Vagina (tissue), 2 donors: ENCODE results near the gene FGF19. TPM values are rescaled to one million over a fixed set of nuclear protein-coding genes. Genes with fewer than 3 reads are reported as not detected.

Source experiments
- DNase-seq, 2 donors: peaks; one replicate each; pipeline ENCODE4 v3.0.0-alpha.2; 2017; ENCODE audit errors: extremely low spot score in 2 of 2
- H3K27ac ChIP-seq: fragments of 200-600 bp; sonication (generic); one replicate; pipeline ENCODE4 v1.5.1; 2019
- H3K27me3 ChIP-seq: fragments of 200-600 bp; sonication (generic); one replicate; pipeline ENCODE4 v1.5.1; 2019
- H3K36me3 ChIP-seq, 2 donors: fragments of 200-600 bp; sonication (generic); one replicate each; pipeline ENCODE4 v1.5.1; 2017 to 2019
- H3K4me1 ChIP-seq: fragments of 200-600 bp; sonication (generic); one replicate; pipeline ENCODE4 v1.5.1; 2019
- H3K4me3 ChIP-seq, 2 donors: fragments of 200-600 bp; sonication (generic); 1 replicate in 1 of 2; 2 replicates in 1 of 2; pipeline ENCODE4 v1.5.1; 2016 to 2019
- H3K9me3 ChIP-seq: fragments of 200-600 bp; sonication (generic); one replicate; pipeline ENCODE4 v1.5.1; 2019
- CTCF ChIP-seq, 3 experiments: fragments of 450-650 bp in 2 of 3; fragments of 200-600 bp in 1 of 3; sonication (generic) in 1 of 3; IDR thresholded peaks; one replicate each; pipeline ENCODE4 v1.5.1; 2017 to 2019; ENCODE audit warnings: antibody characterized with exemption in 3 of 3, mild to moderate bottlenecking in 2 of 3, moderate library complexity in 2 of 3
- POLR2A ChIP-seq, 2 donors: fragments of 450-650 bp; IDR thresholded peaks; one replicate each; pipeline ENCODE4 v1.6.1; 2017; ENCODE audit warnings: antibody characterized with exemption in 2 of 2, mild to moderate bottlenecking in 2 of 2, moderate library complexity in 2 of 2
- POLR2AphosphoS5 ChIP-seq, 2 donors: sonication (generic); formaldehyde crosslinking; IDR thresholded peaks; one replicate each; pipeline ENCODE4 v1.9.0; 2017; ENCODE audit warnings: antibody characterized with exemption in 2 of 2, mild to moderate bottlenecking in 2 of 2, low read depth in 1 of 2; ENCODE audit not compliant: insufficient read depth in 1 of 2
- intact Hi-C: fragments of 100-400 bp; cut with DNase I; formaldehyde crosslinking; loops from one replicate; pipeline ENCODE4 v1.15.1; 2023
- total RNA-seq: library from RNA; depleted of rRNA; stranded (reverse); fragments of >200 nt; gene quantifications from one replicate; pipeline ENCODE4 v1.2.3, GENCODE V29; 2016

The FGF19 gene
- total RNA-seq, 1 donor from 2014 or later, result not detected

GRCh38 chr11:69650832-69651344 lies 52.9 kb downstream of the FGF19 start:
- peaks cover 0 to 34% of the 10 kb centered on the region in 2 donors for H3K36me3 ChIP-seq
- TF ChIP-seq POLR2AphosphoS5 (IDR thresholded peaks at IDR 0.05; ENCODE audit: insufficient read depth in 1 of 2, low read depth in 1 of 2) (no peak), CTCF (IDR thresholded peaks at IDR 0.05) (no peak), POLR2A (IDR thresholded peaks at IDR 0.05) (no peak)
- H3K9me3 ChIP-seq, result no peaks in the 10 kb centered on the region
- intact Hi-C loops, result no loop called here
- no peak for DNase-seq
- no peaks in the 10 kb centered on the region for H3K4me1 ChIP-seq
- H3K27ac ChIP-seq, result no peak overlapping the region
- no peak overlapping the region for H3K4me3 ChIP-seq
- no peaks in the 10 kb centered on the region for H3K27me3 ChIP-seq

- Histone ChIP-seq H3K4me1 (peaks cover under 1% of the 10 kb centered on the region), H3K9me3 (no peaks in the 10 kb centered on the region), H3K27ac (no peak overlapping the region), H3K4me3 (no peak overlapping the region), H3K36me3 (peaks cover 0 to 34% of the 10 kb centered on the region in 2 donors), H3K27me3 (no peaks in the 10 kb centered on the region)
- DNase-seq, result no peak
- no peak for TF ChIP-seq CTCF (IDR thresholded peaks at IDR 0.05)
- no peak for TF ChIP-seq POLR2A (IDR thresholded peaks at IDR 0.05)
- TF ChIP-seq POLR2AphosphoS5 (IDR thresholded peaks at IDR 0.05; ENCODE audit: insufficient read depth in 1 of 2, low read depth in 1 of 2), result no peak
- intact Hi-C loops, result no loop called here
These were observed 53.6 kb downstream of the FGF19 start for GRCh38 chr11:69650081-69650831.

- H3K36me3 ChIP-seq, result peaks cover 0 to 34% of the 10 kb centered on the region in 2 donors
These were observed 54.3 kb downstream of the FGF19 start for GRCh38 chr11:69649576-69649900.

GRCh38 chr11:69648679-69649575 lies 54.9 kb downstream of the FGF19 start:
- TF ChIP-seq CTCF (IDR thresholded peaks at IDR 0.05), result no peak
- TF ChIP-seq POLR2A (IDR thresholded peaks at IDR 0.05), result no peak
- no peak for TF ChIP-seq POLR2AphosphoS5 (IDR thresholded peaks at IDR 0.05; ENCODE audit: insufficient read depth in 1 of 2, low read depth in 1 of 2)
- no peaks in the 10 kb centered on the region for H3K9me3 ChIP-seq
- peaks cover 0 to 33% of the 10 kb centered on the region in 2 donors for H3K36me3 ChIP-seq
- intact Hi-C loops, result no loop called here
- H3K4me1 ChIP-seq, result peaks cover 13% of the 10 kb centered on the region
- H3K4me3 ChIP-seq, result no peak overlapping the region
- H3K27me3 ChIP-seq, result no peaks in the 10 kb centered on the region
- H3K27ac ChIP-seq, result no peak overlapping the region
- no peak for DNase-seq

More at GRCh38 chr11:69649576-69649900, 54.3 kb downstream of the FGF19 start:
- H3K4me3 ChIP-seq, result no peak overlapping the region
- intact Hi-C loops, result no loop called here
- H3K27ac ChIP-seq, result no peak overlapping the region
- no peaks in the 10 kb centered on the region for H3K27me3 ChIP-seq
- peaks cover 7% of the 10 kb centered on the region for H3K4me1 ChIP-seq
- no peaks in the 10 kb centered on the region for H3K9me3 ChIP-seq
- no peak for DNase-seq
- TF ChIP-seq POLR2AphosphoS5 (IDR thresholded peaks at IDR 0.05; ENCODE audit: insufficient read depth in 1 of 2, low read depth in 1 of 2) (no peak), CTCF (IDR thresholded peaks at IDR 0.05) (no peak), POLR2A (IDR thresholded peaks at IDR 0.05) (no peak)

Other genes with a start within 250 kb of the FGF19 start
- gene LINC01488, start 222.4 kb downstream of the FGF19 start, total RNA-seq, result not detected
- 112 TPM for gene CCND1, start 62.9 kb downstream of the FGF19 start, total RNA-seq
- gene LTO1, start 28.7 kb downstream of the FGF19 start, total RNA-seq, result 15.7 TPM
- not detected for gene FGF4, start 71.3 kb upstream of the FGF19 start, total RNA-seq
- not detected for gene FGF3, start 115.4 kb upstream of the FGF19 start, total RNA-seq